GM10266 (cell line): ENCODE measurements around the gene CCDC102B.

ENCODE experiments used
- DNase-seq: peaks from one replicate; pipeline ENCODE4 v3.0.0; 2012; ENCODE audit errors: extremely low spot score
- TF ChIP-seq, protein P1 (sequence below): IDR thresholded peaks from 2 replicates; pipeline ENCODE4 v1.5.1; 2012; ENCODE audit warnings: mild to moderate bottlenecking, low read depth; ENCODE audit not compliant: control insufficient read depth, insufficient read depth; ENCODE audit errors: missing control alignments

Gene CCDC102B

GRCh38 chr18:68840554-68841263, 42.8 kb downstream of the CCDC102B start:
- TF ChIP-seq, protein P1, sequence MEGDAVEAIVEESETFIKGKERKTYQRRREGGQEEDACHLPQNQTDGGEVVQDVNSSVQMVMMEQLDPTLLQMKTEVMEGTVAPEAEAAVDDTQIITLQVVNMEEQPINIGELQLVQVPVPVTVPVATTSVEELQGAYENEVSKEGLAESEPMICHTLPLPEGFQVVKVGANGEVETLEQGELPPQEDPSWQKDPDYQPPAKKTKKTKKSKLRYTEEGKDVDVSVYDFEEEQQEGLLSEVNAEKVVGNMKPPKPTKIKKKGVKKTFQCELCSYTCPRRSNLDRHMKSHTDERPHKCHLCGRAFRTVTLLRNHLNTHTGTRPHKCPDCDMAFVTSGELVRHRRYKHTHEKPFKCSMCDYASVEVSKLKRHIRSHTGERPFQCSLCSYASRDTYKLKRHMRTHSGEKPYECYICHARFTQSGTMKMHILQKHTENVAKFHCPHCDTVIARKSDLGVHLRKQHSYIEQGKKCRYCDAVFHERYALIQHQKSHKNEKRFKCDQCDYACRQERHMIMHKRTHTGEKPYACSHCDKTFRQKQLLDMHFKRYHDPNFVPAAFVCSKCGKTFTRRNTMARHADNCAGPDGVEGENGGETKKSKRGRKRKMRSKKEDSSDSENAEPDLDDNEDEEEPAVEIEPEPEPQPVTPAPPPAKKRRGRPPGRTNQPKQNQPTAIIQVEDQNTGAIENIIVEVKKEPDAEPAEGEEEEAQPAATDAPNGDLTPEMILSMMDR: no peak
- DNase-seq: no peak

GRCh38 chr18:68841301-68841700, 43.4 kb downstream of the CCDC102B start:
- no peak for DNase-seq
- TF ChIP-seq, protein P1: no peak

- TF ChIP-seq, protein P1: no peak
- no peak for DNase-seq
These were observed 45.1 kb downstream of the CCDC102B start for GRCh38 chr18:68842951-68843350.

GRCh38 chr18:68843473-68844089, 45.7 kb downstream of the CCDC102B start:
- TF ChIP-seq, protein P1: no peak
- no peak for DNase-seq

DNA sequence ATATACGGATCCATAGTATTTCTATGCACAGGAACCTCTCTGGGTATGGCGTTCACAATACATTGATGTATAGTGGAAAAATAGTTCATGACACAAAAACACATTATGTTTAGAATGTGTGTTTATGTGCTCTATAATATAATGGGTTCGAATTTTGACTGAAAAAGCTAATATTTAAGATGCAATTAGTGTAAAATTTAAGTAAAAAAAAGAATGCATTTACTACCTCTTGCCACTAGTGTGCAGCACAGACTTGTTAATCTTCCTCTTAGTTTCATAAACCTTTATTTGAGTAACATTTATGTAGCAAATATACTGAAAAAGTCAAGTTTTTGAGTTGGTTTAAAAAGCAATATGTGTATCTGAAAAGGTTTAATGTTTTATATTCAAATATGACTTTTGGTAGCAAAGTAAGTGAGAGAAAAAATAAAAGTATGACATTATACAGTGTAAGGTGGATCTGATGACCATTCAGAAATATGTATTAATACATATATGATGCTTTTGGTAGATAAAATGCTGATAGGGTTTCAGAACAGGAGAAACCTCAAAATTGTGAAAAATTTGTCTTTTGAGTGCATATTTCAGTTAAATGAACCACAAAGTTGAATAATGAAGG, 49.4 kb downstream of the CCDC102B start:
- TF ChIP-seq, protein P1: peak; percentile 43
- no peak for DNase-seq

GRCh38 chr18:68848242-68848641, 50.4 kb downstream of the CCDC102B start:
- no peak for DNase-seq
- TF ChIP-seq, protein P1: no peak
